Vagina (tissue), 2 donors: ENCODE data around the gene MRM2. TPM values are rescaled to one million over a fixed set of nuclear protein-coding genes. Genes with fewer than 3 reads are reported as not detected.

Source experiments
- DNase-seq, 2 donors: peaks; one replicate each; pipeline ENCODE4 v3.0.0-alpha.2; 2017; ENCODE audit errors: extremely low spot score in 2 of 2
- H3K27ac ChIP-seq: fragments of 200-600 bp; sonication (generic); one replicate; pipeline ENCODE4 v1.5.1; 2019
- H3K27me3 ChIP-seq: fragments of 200-600 bp; sonication (generic); one replicate; pipeline ENCODE4 v1.5.1; 2019
- H3K36me3 ChIP-seq, 2 donors: fragments of 200-600 bp; sonication (generic); one replicate each; pipeline ENCODE4 v1.5.1; 2017 to 2019
- H3K4me1 ChIP-seq: fragments of 200-600 bp; sonication (generic); one replicate; pipeline ENCODE4 v1.5.1; 2019
- H3K4me3 ChIP-seq, 2 donors: fragments of 200-600 bp; sonication (generic); 1 replicate in 1 of 2; 2 replicates in 1 of 2; pipeline ENCODE4 v1.5.1; 2016 to 2019
- H3K9me3 ChIP-seq: fragments of 200-600 bp; sonication (generic); one replicate; pipeline ENCODE4 v1.5.1; 2019
- CTCF ChIP-seq, 3 experiments: fragments of 450-650 bp in 2 of 3; fragments of 200-600 bp in 1 of 3; sonication (generic) in 1 of 3; IDR thresholded peaks; one replicate each; pipeline ENCODE4 v1.5.1; 2017 to 2019; ENCODE audit warnings: antibody characterized with exemption in 3 of 3, mild to moderate bottlenecking in 2 of 3, moderate library complexity in 2 of 3
- POLR2A ChIP-seq, 2 donors: fragments of 450-650 bp; IDR thresholded peaks; one replicate each; pipeline ENCODE4 v1.6.1; 2017; ENCODE audit warnings: antibody characterized with exemption in 2 of 2, mild to moderate bottlenecking in 2 of 2, moderate library complexity in 2 of 2
- POLR2AphosphoS5 ChIP-seq, 2 donors: sonication (generic); formaldehyde crosslinking; IDR thresholded peaks; one replicate each; pipeline ENCODE4 v1.9.0; 2017; ENCODE audit warnings: antibody characterized with exemption in 2 of 2, mild to moderate bottlenecking in 2 of 2, low read depth in 1 of 2; ENCODE audit not compliant: insufficient read depth in 1 of 2
- intact Hi-C: fragments of 100-400 bp; cut with DNase I; formaldehyde crosslinking; loops from one replicate; pipeline ENCODE4 v1.15.1; 2023
- total RNA-seq: library from RNA; depleted of rRNA; stranded (reverse); fragments of >200 nt; gene quantifications from one replicate; pipeline ENCODE4 v1.2.3, GENCODE V29; 2016

The MRM2 gene
- total RNA-seq, 1 donor from 2014 or later = 8.3 TPM

GRCh38 chr7:2224491-2224928 lies 17.5 kb downstream of the MRM2 start:
- H3K4me3 ChIP-seq = no peak overlapping the region
- TF ChIP-seq CTCF (IDR thresholded peaks at IDR 0.05) = no peak
- no peak for DNase-seq
- no peaks in the 10 kb centered on the region for H3K27me3 ChIP-seq
- no peaks in the 10 kb centered on the region for H3K9me3 ChIP-seq
- intact Hi-C loops = no loop called here
- no peak overlapping the region for H3K27ac ChIP-seq
- H3K4me1 ChIP-seq = no peaks in the 10 kb centered on the region
- peaks cover 0 to 38% of the 10 kb centered on the region in 2 donors for H3K36me3 ChIP-seq

- no peak overlapping the region for H3K27ac ChIP-seq
- DNase-seq = no peak
- TF ChIP-seq POLR2AphosphoS5 (IDR thresholded peaks at IDR 0.05; ENCODE audit: insufficient read depth in 1 of 2, low read depth in 1 of 2) (no peak), CTCF (IDR thresholded peaks at IDR 0.05) (no peak), POLR2A (IDR thresholded peaks at IDR 0.05) (no peak)
- no peaks in the 10 kb centered on the region for H3K4me1 ChIP-seq
- intact Hi-C loops = no loop called here
- peaks cover 0 to 36% of the 10 kb centered on the region in 2 donors for H3K36me3 ChIP-seq
- H3K4me3 ChIP-seq = no peak overlapping the region
- no peaks in the 10 kb centered on the region for H3K9me3 ChIP-seq
- H3K27me3 ChIP-seq = no peaks in the 10 kb centered on the region
Measured at GRCh38 chr7:2223321-2223720, 18.7 kb downstream of the MRM2 start.

DNA sequence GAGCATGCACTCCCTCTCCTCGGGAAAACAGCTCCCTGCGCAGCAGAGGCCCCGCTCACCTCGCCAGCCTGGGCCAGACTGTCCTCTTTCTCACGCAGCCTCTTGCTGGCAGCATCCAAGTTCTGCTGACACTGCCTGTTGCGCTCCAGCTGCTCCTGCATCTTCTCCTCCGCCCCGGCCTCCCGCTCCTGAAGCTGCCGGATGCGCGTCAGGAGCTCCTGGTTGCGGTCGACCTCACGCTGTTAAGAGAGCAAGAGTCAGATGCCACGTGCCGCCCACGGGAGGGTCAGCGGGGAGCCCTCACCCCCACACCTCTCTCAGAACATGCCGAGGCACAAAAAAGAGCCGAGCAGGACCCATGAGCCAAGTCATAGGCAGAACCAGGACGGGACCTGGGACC lies 19.5 kb downstream of the MRM2 start:
- no peaks in the 10 kb centered on the region for H3K9me3 ChIP-seq
- no peaks in the 10 kb centered on the region for H3K27me3 ChIP-seq
- H3K27ac ChIP-seq = no peak overlapping the region
- no peak for TF ChIP-seq CTCF (IDR thresholded peaks at IDR 0.05)
- TF ChIP-seq POLR2A (IDR thresholded peaks at IDR 0.05) = no peak
- TF ChIP-seq POLR2AphosphoS5 (IDR thresholded peaks at IDR 0.05; ENCODE audit: insufficient read depth in 1 of 2, low read depth in 1 of 2) = no peak
- intact Hi-C loops = no loop called here
- H3K4me1 ChIP-seq = no peaks in the 10 kb centered on the region
- H3K4me3 ChIP-seq = no peak overlapping the region
- DNase-seq = no peak
- H3K36me3 ChIP-seq = peaks cover 0 to 43% of the 10 kb centered on the region in 2 donors

DNA sequence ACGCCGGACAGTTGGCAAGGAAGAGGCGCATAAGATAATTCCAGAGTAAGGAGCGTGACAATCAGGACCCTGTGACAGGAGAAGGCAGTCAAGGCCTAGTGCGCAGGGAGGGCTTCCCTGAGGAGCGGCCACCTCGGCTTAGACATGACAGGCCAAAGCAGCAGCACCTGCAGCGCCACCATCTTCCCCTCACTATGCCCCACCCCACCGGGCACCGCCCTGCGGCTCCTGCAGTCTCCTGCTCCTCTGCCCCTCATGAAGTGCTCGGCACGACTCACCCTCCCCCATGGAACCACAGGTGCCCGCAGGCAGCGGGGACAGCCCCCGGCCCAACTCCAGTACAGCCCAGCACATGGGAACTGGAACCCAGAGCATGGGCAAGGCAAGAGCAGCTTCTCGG lies 21.1 kb downstream of the MRM2 start:
- intact Hi-C loops = no loop called here
- no peak for DNase-seq
- Histone ChIP-seq H3K9me3 (no peaks in the 10 kb centered on the region), H3K4me3 (no peak overlapping the region), H3K27me3 (no peaks in the 10 kb centered on the region), H3K36me3 (peaks cover 0 to 52% of the 10 kb centered on the region in 2 donors), H3K4me1 (no peaks in the 10 kb centered on the region), H3K27ac (no peak overlapping the region)
- TF ChIP-seq POLR2A (IDR thresholded peaks at IDR 0.05) (no peak), CTCF (IDR thresholded peaks at IDR 0.05) (no peak), POLR2AphosphoS5 (IDR thresholded peaks at IDR 0.05; ENCODE audit: insufficient read depth in 1 of 2, low read depth in 1 of 2) (no peak)

GRCh38 chr7:2220506-2220905 lies 21.5 kb downstream of the MRM2 start:
- H3K36me3 ChIP-seq = peaks cover 0 to 54% of the 10 kb centered on the region in 2 donors
- no peak for DNase-seq
- H3K4me1 ChIP-seq = no peaks in the 10 kb centered on the region
- intact Hi-C loops = no loop called here
- no peak overlapping the region for H3K27ac ChIP-seq
- TF ChIP-seq POLR2AphosphoS5 (IDR thresholded peaks at IDR 0.05; ENCODE audit: insufficient read depth in 1 of 2, low read depth in 1 of 2) (no peak), CTCF (IDR thresholded peaks at IDR 0.05) (no peak), POLR2A (IDR thresholded peaks at IDR 0.05) (no peak)
- no peaks in the 10 kb centered on the region for H3K9me3 ChIP-seq
- no peak overlapping the region for H3K4me3 ChIP-seq
- H3K27me3 ChIP-seq = no peaks in the 10 kb centered on the region
